Effector memory CD8-positive, alpha-beta T cell (primary cell): Measurements from ENCODE around the gene SH3RF3.

Source experiments
- ATAC-seq: fragments of 150-1000 bp; cut with Tn5 transposase; replicated peaks from 2 replicates; pipeline ENCODE4 v1.10.0; 2021; ENCODE audit warnings: mild to moderate bottlenecking, moderate library complexity
- DNase-seq, 3 experiments: peaks; one replicate each; pipeline ENCODE4 v3.0.0; 2021
- H3K27ac Mint-ChIP-seq, 2 donors: one replicate each; pipeline ENCODE4 v1.8.0; 2022; ENCODE audit warnings: mild to moderate bottlenecking in 2 of 2, mixed read lengths in 2 of 2, moderate library complexity in 2 of 2
- H3K27me3 Mint-ChIP-seq, 2 donors: one replicate each; pipeline ENCODE4 v1.8.0; 2022; ENCODE audit warnings: mixed read lengths in 2 of 2
- H3K36me3 Mint-ChIP-seq: one replicate; pipeline ENCODE4 v1.8.0; 2022; ENCODE audit warnings: mild to moderate bottlenecking, moderate library complexity, mixed read lengths; ENCODE audit not compliant: insufficient read depth
- H3K4me1 Mint-ChIP-seq, 2 donors: one replicate each; pipeline ENCODE4 v1.8.0; 2022; ENCODE audit warnings: low read depth in 2 of 2, mixed read lengths in 2 of 2
- H3K4me3 Mint-ChIP-seq, 2 donors: one replicate each; pipeline ENCODE4 v1.8.0; 2022; ENCODE audit warnings: mild to moderate bottlenecking in 2 of 2, mixed read lengths in 2 of 2, moderate library complexity in 2 of 2
- H3K9me3 Mint-ChIP-seq, 2 donors: one replicate each; pipeline ENCODE4 v1.8.0; 2022; ENCODE audit warnings: mixed read lengths in 2 of 2

SH3RF3 gene

GRCh38 chr2:109145286-109145685 lies 16.3 kb downstream of the SH3RF3 start:
- DNase-seq (no peak), ATAC-seq (no peak)
- no peaks in the 10 kb centered on the region for H3K36me3 Mint-ChIP-seq
- peak overlapping the region; percentile 29 to 69 for H3K27ac Mint-ChIP-seq
- peaks cover 14 to 21% of the 10 kb centered on the region in 2 donors for H3K4me1 Mint-ChIP-seq
- H3K27me3 Mint-ChIP-seq: peaks cover 52 to 78% of the 10 kb centered on the region in 2 donors
- H3K9me3 Mint-ChIP-seq: no peaks in the 10 kb centered on the region
- peak overlapping the region in 1 of 2 donors; percentile 18 for H3K4me3 Mint-ChIP-seq

GRCh38 chr2:109147405-109147804 lies 18.4 kb downstream of the SH3RF3 start:
- H3K27ac Mint-ChIP-seq: peak overlapping the region; percentile 44 to 69
- DNase-seq (no peak), ATAC-seq (no peak)
- no peaks in the 10 kb centered on the region for H3K36me3 Mint-ChIP-seq
- H3K27me3 Mint-ChIP-seq: peaks cover 41 to 59% of the 10 kb centered on the region in 2 donors
- H3K9me3 Mint-ChIP-seq: no peaks in the 10 kb centered on the region
- no peak overlapping the region for H3K4me3 Mint-ChIP-seq
- peaks cover 18 to 21% of the 10 kb centered on the region in 2 donors for H3K4me1 Mint-ChIP-seq

GRCh38 chr2:109148117-109148746 lies 19.2 kb downstream of the SH3RF3 start:
- H3K36me3 Mint-ChIP-seq: no peaks in the 10 kb centered on the region
- no peak overlapping the region for H3K27ac Mint-ChIP-seq
- no peaks in the 10 kb centered on the region for H3K9me3 Mint-ChIP-seq
- peaks cover 33 to 52% of the 10 kb centered on the region in 2 donors for H3K27me3 Mint-ChIP-seq
- peaks cover 13 to 20% of the 10 kb centered on the region in 2 donors for H3K4me1 Mint-ChIP-seq
- no peak for ATAC-seq
- no peak for DNase-seq
- H3K4me3 Mint-ChIP-seq: no peak overlapping the region

GRCh38 chr2:109148991-109149645 lies 20.1 kb downstream of the SH3RF3 start:
- Mint-ChIP-seq H3K4me3 (no peak overlapping the region), H3K36me3 (no peaks in the 10 kb centered on the region), H3K4me1 (peaks cover 11 to 12% of the 10 kb centered on the region in 2 donors), H3K27ac (no peak overlapping the region), H3K27me3 (peaks cover 32 to 52% of the 10 kb centered on the region in 2 donors), H3K9me3 (no peaks in the 10 kb centered on the region)
- ATAC-seq (no peak), DNase-seq (no peak)

GRCh38 chr2:109150559-109150958 lies 21.6 kb downstream of the SH3RF3 start:
- Mint-ChIP-seq H3K27ac (no peak overlapping the region), H3K4me1 (peaks cover 7% of the 10 kb centered on the region in 2 donors), H3K27me3 (peaks cover 28 to 46% of the 10 kb centered on the region in 2 donors), H3K9me3 (no peaks in the 10 kb centered on the region), H3K4me3 (no peak overlapping the region), H3K36me3 (peaks cover 3% of the 10 kb centered on the region)
- DNase-seq (no peak), ATAC-seq (no peak)

- no peak overlapping the region for H3K27ac Mint-ChIP-seq
- H3K4me1 Mint-ChIP-seq: peaks cover 7% of the 10 kb centered on the region in 2 donors
- H3K4me3 Mint-ChIP-seq: no peak overlapping the region
- no peak for DNase-seq
- H3K27me3 Mint-ChIP-seq: peaks cover 25 to 38% of the 10 kb centered on the region in 2 donors
- H3K36me3 Mint-ChIP-seq: peaks cover 3% of the 10 kb centered on the region
- H3K9me3 Mint-ChIP-seq: no peaks in the 10 kb centered on the region
- ATAC-seq: no peak
Measured at GRCh38 chr2:109151519-109151918, 22.5 kb downstream of the SH3RF3 start.

- Mint-ChIP-seq H3K36me3 (peaks cover 3% of the 10 kb centered on the region), H3K4me1 (peaks cover 7% of the 10 kb centered on the region in 2 donors), H3K4me3 (no peak overlapping the region), H3K9me3 (no peaks in the 10 kb centered on the region), H3K27ac (no peak overlapping the region), H3K27me3 (peaks cover 16 to 33% of the 10 kb centered on the region in 2 donors)
- ATAC-seq: no peak
- no peak for DNase-seq
Measured at GRCh38 chr2:109153005-109153784, 24.2 kb downstream of the SH3RF3 start.

- H3K9me3 Mint-ChIP-seq: no peaks in the 10 kb centered on the region
- no peak overlapping the region for H3K27ac Mint-ChIP-seq
- H3K27me3 Mint-ChIP-seq: peaks cover 17 to 33% of the 10 kb centered on the region in 2 donors
- peaks cover 3% of the 10 kb centered on the region for H3K36me3 Mint-ChIP-seq
- ATAC-seq (no peak), DNase-seq (no peak)
- H3K4me3 Mint-ChIP-seq: no peak overlapping the region
- peaks cover 7% of the 10 kb centered on the region in 2 donors for H3K4me1 Mint-ChIP-seq
Measured at GRCh38 chr2:109153807-109154206, 24.8 kb downstream of the SH3RF3 start.

GRCh38 chr2:109154226-109154625 lies 25.2 kb downstream of the SH3RF3 start:
- peaks cover 3% of the 10 kb centered on the region for H3K36me3 Mint-ChIP-seq
- no peak overlapping the region for H3K4me3 Mint-ChIP-seq
- no peaks in the 10 kb centered on the region for H3K9me3 Mint-ChIP-seq
- H3K27me3 Mint-ChIP-seq: peaks cover 17 to 33% of the 10 kb centered on the region in 2 donors
- H3K27ac Mint-ChIP-seq: no peak overlapping the region
- no peak for ATAC-seq
- no peak for DNase-seq
- H3K4me1 Mint-ChIP-seq: peaks cover 7% of the 10 kb centered on the region in 2 donors

- Mint-ChIP-seq H3K27me3 (peaks cover 26 to 38% of the 10 kb centered on the region in 2 donors), H3K4me3 (no peak overlapping the region), H3K27ac (no peak overlapping the region), H3K9me3 (no peaks in the 10 kb centered on the region), H3K36me3 (peaks cover 3% of the 10 kb centered on the region), H3K4me1 (no peaks in the 10 kb centered on the region)
- DNase-seq: no peak
- no peak for ATAC-seq
Measured at GRCh38 chr2:109155553-109156451, 26.8 kb downstream of the SH3RF3 start.

GRCh38 chr2:109157563-109158105 lies 28.6 kb downstream of the SH3RF3 start:
- ATAC-seq (no peak), DNase-seq (no peak)
- Mint-ChIP-seq H3K27me3 (peaks cover 33 to 49% of the 10 kb centered on the region in 2 donors), H3K4me3 (no peak overlapping the region), H3K4me1 (no peaks in the 10 kb centered on the region), H3K9me3 (no peaks in the 10 kb centered on the region), H3K36me3 (peaks cover 3% of the 10 kb centered on the region), H3K27ac (no peak overlapping the region)

GRCh38 chr2:109158237-109158636 lies 29.2 kb downstream of the SH3RF3 start:
- Mint-ChIP-seq H3K36me3 (peaks cover 3% of the 10 kb centered on the region), H3K4me1 (no peaks in the 10 kb centered on the region), H3K4me3 (no peak overlapping the region), H3K9me3 (no peaks in the 10 kb centered on the region), H3K27me3 (peaks cover 33 to 49% of the 10 kb centered on the region in 2 donors), H3K27ac (no peak overlapping the region)
- ATAC-seq (no peak), DNase-seq (no peak)
